Smooth muscle cell (in vitro differentiated cells): Measurements from ENCODE around the gene STK36. TPM values are rescaled to one million over a fixed set of nuclear protein-coding genes. Genes with fewer than 3 reads are reported as not detected.
A peak's percentile ranks its signal among the peaks of the same experiment; 100 is the strongest.

Source experiments
- DNase-seq: peaks from one replicate; lab custom pipeline; 2025; ENCODE audit not compliant: unreplicated experiment; lab: John Stamatoyannopoulos, UW
- H2AFZ ChIP-seq: fragments of 200-600 bp; sonication (generic); 2 replicates; pipeline ENCODE4 v1.6.0; 2016; ENCODE audit warnings: antibody characterized with exemption, low read depth, mild to moderate bottlenecking
- H3F3A ChIP-seq: fragments of 200-600 bp; sonication (generic); 2 replicates; pipeline ENCODE4 v1.6.0; 2017; ENCODE audit warnings: antibody characterized with exemption, low read depth
- H3K27ac ChIP-seq: fragments of 200-600 bp; sonication (generic); 2 replicates; pipeline ENCODE4 v1.5.1; 2016; ENCODE audit warnings: low read depth, mild to moderate bottlenecking
- H3K27me3 ChIP-seq: fragments of 200-600 bp; sonication (generic); 2 replicates; pipeline ENCODE4 v1.6.1; 2016; ENCODE audit warnings: low read depth, mild to moderate bottlenecking
- H3K36me3 ChIP-seq: fragments of 200-600 bp; sonication (generic); 2 replicates; pipeline ENCODE4 v1.5.1; 2016; ENCODE audit warnings: low read depth
- H3K4me1 ChIP-seq: fragments of 200-600 bp; sonication (generic); 2 replicates; pipeline ENCODE4 v1.5.1; 2016; ENCODE audit warnings: low read depth
- H3K4me2 ChIP-seq: fragments of 200-600 bp; sonication (generic); 2 replicates; pipeline ENCODE4 v1.6.0; 2016; ENCODE audit warnings: mild to moderate bottlenecking
- H3K4me3 ChIP-seq: fragments of 200-600 bp; sonication (generic); 2 replicates; pipeline ENCODE4 v1.5.1; 2016; ENCODE audit warnings: mild to moderate bottlenecking
- H3K79me2 ChIP-seq: fragments of 200-600 bp; sonication (generic); 2 replicates; pipeline ENCODE4 v1.6.0; 2016; ENCODE audit warnings: low read depth, mild to moderate bottlenecking
- H3K9ac ChIP-seq: fragments of 200-600 bp; sonication (generic); 2 replicates; pipeline ENCODE4 v1.6.0; 2016; ENCODE audit warnings: low read depth
- H3K9me3 ChIP-seq: fragments of 200-600 bp; sonication (generic); replicated peaks from 2 replicates; pipeline ENCODE4 v1.5.1; 2016; ENCODE audit warnings: low read depth
- H4K20me1 ChIP-seq: fragments of 200-600 bp; sonication (generic); 2 replicates; pipeline ENCODE4 v1.6.0; 2016; ENCODE audit warnings: low read depth
- CTCF ChIP-seq: fragments of 200-600 bp; sonication (generic); IDR thresholded peaks from 2 replicates; pipeline ENCODE4 v1.5.1; 2017; ENCODE audit warnings: borderline replicate concordance, mild to moderate bottlenecking, antibody characterized with exemption; ENCODE audit not compliant: insufficient read depth, poor library complexity, severe bottlenecking
- WGBS: methylation state at CpG from one replicate; pipeline ENCODE4 v1.1.7; 2016; ENCODE audit warnings: low lambda C conversion rate; 5-methylcytosine and 5-hydroxymethylcytosine counted together
- polyA plus RNA-seq: library from polyadenylated mRNA; unstranded; fragments of >200 nt; fragmentation: Nextera tagmentation; extraction: Ambion mirVana; gene quantifications from 2 replicates; pipeline ENCODE4 v1.2.1, GENCODE V29; 2016
- total RNA-seq: library from RNA; depleted of rRNA; stranded (reverse); fragments of >200 nt; gene quantifications from 2 replicates; pipeline ENCODE4 v1.2.3, GENCODE V29; 2014

Gene STK36
- total and polyA plus RNA-seq, 2 experiments from 2014 or later, result 18.8 to 22.7 TPM

- Histone ChIP-seq H3K79me2 (peaks cover 37% of the 10 kb centered on the region), H3K27ac (no peak overlapping the region), H3F3A (no peaks in the 10 kb centered on the region), H3K4me2 (peak overlapping the region; percentile 61), H2AFZ (peak overlapping the region; percentile 25), H3K36me3 (no peaks in the 10 kb centered on the region), H3K4me3 (peak overlapping the region; percentile 53), H3K9me3 (no peaks in the 10 kb centered on the region), H3K4me1 (no peaks in the 10 kb centered on the region), H4K20me1 (peaks cover 10% of the 10 kb centered on the region), H3K9ac (no peak overlapping the region), H3K27me3 (no peaks in the 10 kb centered on the region)
- whole genome bisulfite sequencing, result 64% methylated on average over 14 of the region's 14 CpGs
- TF ChIP-seq CTCF, result no peak
- no peak for DNase-seq
These were observed 38.4 kb downstream of the STK36 start for GRCh38 chr2:218710334-218710686.

GRCh38 chr2:218710687-218711549 lies 39.0 kb downstream of the STK36 start, which contains the start of gene TTLL4:
Gene TTLL4, plus strand, starts transcription at chr2:218710835. Its CDS starts 26,842 bp downstream, at chr2:218737677.
- Histone ChIP-seq H3F3A (no peaks in the 10 kb centered on the region), H3K4me1 (no peaks in the 10 kb centered on the region), H3K79me2 (peaks cover 41% of the 10 kb centered on the region), H3K27me3 (no peaks in the 10 kb centered on the region), H3K9ac (peak within 1 kb of the TSS; percentile 78), H3K9me3 (no peaks in the 10 kb centered on the region), H4K20me1 (peaks cover 14% of the 10 kb centered on the region), H3K4me3 (peak within 1 kb of the TSS; percentile 53), H2AFZ (peak within 1 kb of the TSS; percentile 25), H3K27ac (peak within 1 kb of the TSS; percentile 78), H3K36me3 (peaks cover 1% of the 10 kb centered on the region), H3K4me2 (peak within 1 kb of the TSS; percentile 82)
- TF ChIP-seq CTCF, result peak; percentile 67
- 1% methylated on average over 55 of the region's 74 CpGs for WGBS
- peak; percentile 94 for DNase-seq

GRCh38 chr2:218711550-218711929 lies 39.7 kb downstream of the STK36 start:
- H3K9ac ChIP-seq, result peak overlapping the region; percentile 78
- H3F3A ChIP-seq, result no peaks in the 10 kb centered on the region
- peak overlapping the region; percentile 82 for H3K4me2 ChIP-seq
- peak overlapping the region; percentile 78 for H3K27ac ChIP-seq
- H4K20me1 ChIP-seq, result peaks cover 18% of the 10 kb centered on the region
- H3K79me2 ChIP-seq, result peaks cover 47% of the 10 kb centered on the region
- no peaks in the 10 kb centered on the region for H3K4me1 ChIP-seq
- no peaks in the 10 kb centered on the region for H3K9me3 ChIP-seq
- TF ChIP-seq CTCF, result no peak
- peak overlapping the region; percentile 53 for H3K4me3 ChIP-seq
- WGBS, result 1% methylated on average over 5 of the region's 5 CpGs
- DNase-seq, result no peak
- peaks cover 4% of the 10 kb centered on the region for H3K36me3 ChIP-seq
- H3K27me3 ChIP-seq, result no peaks in the 10 kb centered on the region
- peak overlapping the region; percentile 22 for H2AFZ ChIP-seq

GRCh38 chr2:218713922-218714321 lies 42.0 kb downstream of the STK36 start:
- Histone ChIP-seq H2AFZ (no peak overlapping the region), H3K4me2 (no peak overlapping the region), H3F3A (no peaks in the 10 kb centered on the region), H3K36me3 (peaks cover 4% of the 10 kb centered on the region), H3K27me3 (no peaks in the 10 kb centered on the region), H3K9me3 (no peaks in the 10 kb centered on the region), H3K9ac (no peak overlapping the region), H3K79me2 (peaks cover 52% of the 10 kb centered on the region), H3K4me1 (no peaks in the 10 kb centered on the region), H3K27ac (no peak overlapping the region), H3K4me3 (no peak overlapping the region), H4K20me1 (peaks cover 40% of the 10 kb centered on the region)
- 100% methylated on average over 2 of the region's 2 CpGs for WGBS
- TF ChIP-seq CTCF, result no peak
- no peak for DNase-seq
